Activated T-helper 1 cell treated with anti-CD3 and anti-CD28 coated beads, Interleukin-2, amount 50 U/mL, for 16 hours (primary cell): Measurements from ENCODE around the gene GSS.

Experiments used
- DNase-seq, 2 donors: peaks; one replicate each; pipeline ENCODE4 v3.0.0-alpha.2; 2020; ENCODE audit warnings: low read depth in 1 of 2, low spot score in 1 of 2

The GSS gene

GRCh38 chr20:34947336-34947735 is 8.3 kb downstream of the GSS start:
- DNase-seq: no peak

- DNase-seq: no peak
Observed at GRCh38 chr20:34946661-34947060, 8.9 kb downstream of the GSS start.

- DNase-seq: no peak
Observed at GRCh38 chr20:34945315-34946077, 10.1 kb downstream of the GSS start.

- DNase-seq: no peak
Observed at GRCh38 chr20:34943808-34944567, 11.6 kb downstream of the GSS start.

GRCh38 chr20:34942301-34942700 is 13.3 kb downstream of the GSS start:
- DNase-seq: no peak

- DNase-seq: no peak
Observed at GRCh38 chr20:34941226-34941625, 14.4 kb downstream of the GSS start.

GRCh38 chr20:34940081-34940481 is 15.5 kb downstream of the GSS start:
- DNase-seq: no peak

GRCh38 chr20:34938466-34939163 is 17.0 kb downstream of the GSS start:
- DNase-seq: no peak

GRCh38 chr20:34931771-34932170 is 23.8 kb downstream of the GSS start:
- DNase-seq: no peak

GRCh38 chr20:34928411-34928810 is 27.2 kb downstream of the GSS start:
- no peak for DNase-seq

- DNase-seq: no peak
Observed at GRCh38 chr20:34927736-34928135, 27.9 kb downstream of the GSS start.

GRCh38 chr20:34926581-34926980 is 29.0 kb downstream of the GSS start:
- no peak for DNase-seq

GRCh38 chr20:34925981-34926380 is 29.6 kb downstream of the GSS start:
- no peak for DNase-seq

GRCh38 chr20:34925341-34925740 is 30.3 kb downstream of the GSS start:
- DNase-seq: no peak

- DNase-seq: no peak
Observed at GRCh38 chr20:34923414-34923813, 32.2 kb downstream of the GSS start.

- DNase-seq: no peak
Observed at GRCh38 chr20:34922654-34923381, 32.8 kb downstream of the GSS start.

- no peak for DNase-seq
Observed at GRCh38 chr20:34921436-34921835, 34.2 kb downstream of the GSS start.

- no peak for DNase-seq
Observed at GRCh38 chr20:34920055-34920454, 35.6 kb downstream of the GSS start.

- no peak for DNase-seq
Observed at GRCh38 chr20:34916774-34917354, 38.7 kb downstream of the GSS start.

GRCh38 chr20:34915749-34916455 is 39.7 kb downstream of the GSS start:
- no peak for DNase-seq
